K562 (cell line): Measurements from ENCODE around the gene KCNA2. TPM values are rescaled to one million over a fixed set of nuclear protein-coding genes. Genes with fewer than 3 reads are reported as not detected.

Experiments used
- CBX8 ChIP-seq: fragments of 200-600 bp; sonication (generic); IDR thresholded peaks from 2 replicates; pipeline ENCODE4 v1.6.1; 2012; ENCODE audit warnings: borderline replicate concordance, mixed run types, low read depth, mild to moderate bottlenecking, moderate library complexity, mixed read lengths, low read length, control low read depth, inconsistent platforms; ENCODE audit not compliant: poor library complexity, severe bottlenecking; ENCODE audit errors: extremely low read depth
- HMG20A ChIP-seq: fragments of 450-650 bp; formaldehyde crosslinking; conservative IDR thresholded peaks from 2 replicates; pipeline ENCODE4 v1.4.0; 2020; ENCODE audit warnings: mild to moderate bottlenecking, mixed read lengths
- KHSRP ChIP-seq: fragments of 450-650 bp; IDR thresholded peaks from 2 replicates; pipeline ENCODE4 v1.6.1; 2017
- L3MBTL2 ChIP-seq: fragments of 450-650 bp; IDR thresholded peaks from 2 replicates; pipeline ENCODE4 v1.6.1; 2016; ENCODE audit warnings: mild to moderate bottlenecking, moderate library complexity
- PHB ChIP-seq: fragments of 250-450 bp; sonication (Bioruptor Pico); IDR thresholded peaks from 2 replicates; pipeline ENCODE4 v1.5.0; 2021
- ZKSCAN3 ChIP-seq: fragments of 250-450 bp; sonication (Bioruptor Pico); IDR thresholded peaks from 2 replicates; pipeline ENCODE4 v1.4.0; 2020
- ZNF134 ChIP-seq: fragments of 250-450 bp; sonication (Bioruptor Pico); conservative IDR thresholded peaks from 2 replicates; pipeline ENCODE4 v1.4.0; 2020
- ZNF324 ChIP-seq: fragments of 250-450 bp; sonication (Bioruptor Pico); IDR thresholded peaks from 2 replicates; pipeline ENCODE4 v1.4.0; 2020; ENCODE audit warnings: mild to moderate bottlenecking
- polyA plus RNA-seq, 8 experiments: library from polyadenylated mRNA; depleted of rRNA in 4 of 8; stranded (reverse) in 5 of 8; unstranded in 3 of 8; fragments of >200 nt; fragmentation: Nextera tagmentation in 2 of 8; fragmentation: Illumina TruSeq in 1 of 8; extraction: Ambion mirVana in 2 of 8; extraction: Trizol in 1 of 8; gene quantifications; 2 replicates each; pipeline versions ENCODE4 v1.2.1 to v1.2.3, GENCODE V29; 2011 to 2014; ENCODE audit warnings: inconsistent platforms in 1 of 8, missing spikeins in 1 of 8
- total RNA-seq, 7 experiments: library from RNA; depleted of rRNA in 6 of 7; stranded (reverse); fragments of >200 nt in 6 of 7; fragmentation: Illumina TruSeq in 2 of 7; extraction: Trizol in 2 of 7; gene quantifications; 2 replicates each; pipeline versions ENCODE4 v1.2.1 to v1.2.3, GENCODE V29; 2011 to 2021; ENCODE audit warnings: low replicate concordance in 1 of 7
- TF ChIP-seq, protein P1 (sequence below): IDR thresholded peaks from 2 replicates; pipeline ENCODE4 v1.6.1; 2014; ENCODE audit warnings: antibody characterized with exemption
- TF ChIP-seq, protein P2 (sequence below): sonication (generic); formaldehyde crosslinking; IDR thresholded peaks from 2 replicates; pipeline ENCODE4 v1.8.0; 2022; ENCODE audit warnings: mild to moderate bottlenecking, missing genetic modification reagents
- TF ChIP-seq, protein P3 (sequence below), 2 experiments: fragments of 250-450 bp in 1 of 2; fragments of 450-650 bp in 1 of 2; sonication (Bioruptor Pico) in 1 of 2; IDR thresholded peaks; 2 replicates each; pipeline versions ENCODE4 v1.6.1 to v1.8.0; 2016 to 2021; ENCODE audit warnings: mild to moderate bottlenecking in 2 of 2, moderate library complexity in 2 of 2, missing compliant biosample characterization in 1 of 2, missing genetic modification characterization in 1 of 2

KCNA2 gene
- total and polyA plus RNA-seq, 9 of the 15 experiments (the other 6 are each of a cell fraction or from before 2014, with no cell fraction given): not detected

DNA sequence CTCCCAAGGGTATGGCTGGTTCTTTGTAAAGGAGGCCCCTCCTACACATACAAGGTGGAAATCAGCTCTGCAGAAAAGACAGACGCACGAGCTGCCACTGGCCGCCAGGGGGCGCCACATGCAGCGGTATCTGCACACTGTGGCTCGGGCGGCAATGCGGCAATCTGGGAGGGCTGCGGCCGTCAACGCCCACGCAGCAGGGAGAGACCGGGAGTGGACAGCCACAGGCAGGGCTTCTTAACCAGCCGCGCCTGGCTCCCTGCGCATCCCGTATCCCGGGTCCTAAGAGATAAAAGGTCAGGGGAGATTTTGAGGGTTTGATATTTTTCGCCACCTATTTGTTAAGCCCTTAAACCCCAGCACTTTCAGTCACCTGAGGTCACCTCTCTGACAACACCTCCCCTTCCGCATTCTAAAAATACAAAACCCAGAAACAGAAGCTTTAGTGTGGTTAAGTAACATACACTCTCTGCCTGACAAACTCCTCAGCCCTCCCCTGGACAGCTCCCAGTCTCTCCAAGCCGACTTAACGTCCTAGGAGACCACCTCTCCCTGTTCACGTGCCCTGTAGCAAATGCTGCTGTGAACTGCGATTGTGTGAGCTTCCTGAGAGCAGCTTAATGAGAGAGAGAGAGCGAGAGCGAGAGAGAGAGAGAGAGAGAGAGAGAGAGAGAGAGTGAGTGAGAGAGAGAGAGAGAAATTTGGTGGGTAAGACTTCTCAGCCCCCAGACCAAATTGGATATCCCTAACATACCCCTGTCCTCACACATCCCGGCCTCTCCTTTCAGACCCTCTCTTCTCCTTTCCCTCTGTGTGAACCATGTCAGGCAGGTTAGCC lies 13.5 kb upstream of the KCNA2 start (continued):
- TF ChIP-seq, protein P1, sequence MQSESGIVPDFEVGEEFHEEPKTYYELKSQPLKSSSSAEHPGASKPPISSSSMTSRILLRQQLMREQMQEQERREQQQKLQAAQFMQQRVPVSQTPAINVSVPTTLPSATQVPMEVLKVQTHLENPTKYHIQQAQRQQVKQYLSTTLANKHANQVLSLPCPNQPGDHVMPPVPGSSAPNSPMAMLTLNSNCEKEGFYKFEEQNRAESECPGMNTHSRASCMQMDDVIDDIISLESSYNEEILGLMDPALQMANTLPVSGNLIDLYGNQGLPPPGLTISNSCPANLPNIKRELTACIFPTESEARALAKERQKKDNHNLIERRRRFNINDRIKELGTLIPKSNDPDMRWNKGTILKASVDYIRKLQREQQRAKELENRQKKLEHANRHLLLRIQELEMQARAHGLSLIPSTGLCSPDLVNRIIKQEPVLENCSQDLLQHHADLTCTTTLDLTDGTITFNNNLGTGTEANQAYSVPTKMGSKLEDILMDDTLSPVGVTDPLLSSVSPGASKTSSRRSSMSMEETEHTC: no peak
- TF ChIP-seq KHSRP: no peak
- TF ChIP-seq ZNF134 (CRISPR knock-in tag): no peak
- TF ChIP-seq CBX8: no peak
- TF ChIP-seq, protein P2, sequence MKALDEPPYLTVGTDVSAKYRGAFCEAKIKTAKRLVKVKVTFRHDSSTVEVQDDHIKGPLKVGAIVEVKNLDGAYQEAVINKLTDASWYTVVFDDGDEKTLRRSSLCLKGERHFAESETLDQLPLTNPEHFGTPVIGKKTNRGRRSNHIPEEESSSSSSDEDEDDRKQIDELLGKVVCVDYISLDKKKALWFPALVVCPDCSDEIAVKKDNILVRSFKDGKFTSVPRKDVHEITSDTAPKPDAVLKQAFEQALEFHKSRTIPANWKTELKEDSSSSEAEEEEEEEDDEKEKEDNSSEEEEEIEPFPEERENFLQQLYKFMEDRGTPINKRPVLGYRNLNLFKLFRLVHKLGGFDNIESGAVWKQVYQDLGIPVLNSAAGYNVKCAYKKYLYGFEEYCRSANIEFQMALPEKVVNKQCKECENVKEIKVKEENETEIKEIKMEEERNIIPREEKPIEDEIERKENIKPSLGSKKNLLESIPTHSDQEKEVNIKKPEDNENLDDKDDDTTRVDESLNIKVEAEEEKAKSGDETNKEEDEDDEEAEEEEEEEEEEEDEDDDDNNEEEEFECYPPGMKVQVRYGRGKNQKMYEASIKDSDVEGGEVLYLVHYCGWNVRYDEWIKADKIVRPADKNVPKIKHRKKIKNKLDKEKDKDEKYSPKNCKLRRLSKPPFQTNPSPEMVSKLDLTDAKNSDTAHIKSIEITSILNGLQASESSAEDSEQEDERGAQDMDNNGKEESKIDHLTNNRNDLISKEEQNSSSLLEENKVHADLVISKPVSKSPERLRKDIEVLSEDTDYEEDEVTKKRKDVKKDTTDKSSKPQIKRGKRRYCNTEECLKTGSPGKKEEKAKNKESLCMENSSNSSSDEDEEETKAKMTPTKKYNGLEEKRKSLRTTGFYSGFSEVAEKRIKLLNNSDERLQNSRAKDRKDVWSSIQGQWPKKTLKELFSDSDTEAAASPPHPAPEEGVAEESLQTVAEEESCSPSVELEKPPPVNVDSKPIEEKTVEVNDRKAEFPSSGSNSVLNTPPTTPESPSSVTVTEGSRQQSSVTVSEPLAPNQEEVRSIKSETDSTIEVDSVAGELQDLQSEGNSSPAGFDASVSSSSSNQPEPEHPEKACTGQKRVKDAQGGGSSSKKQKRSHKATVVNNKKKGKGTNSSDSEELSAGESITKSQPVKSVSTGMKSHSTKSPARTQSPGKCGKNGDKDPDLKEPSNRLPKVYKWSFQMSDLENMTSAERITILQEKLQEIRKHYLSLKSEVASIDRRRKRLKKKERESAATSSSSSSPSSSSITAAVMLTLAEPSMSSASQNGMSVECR (CRISPR knock-in tag): 0 out of 2 replicates have a peak, but pooled peaks have one; percentile 35
- TF ChIP-seq PHB (CRISPR knock-in tag): no peak
- TF ChIP-seq ZNF324: no peak
- TF ChIP-seq HMG20A (CRISPR knock-in tag): no peak
- peak; percentile 66; the same call in 1 of the 2 replicates for TF ChIP-seq L3MBTL2
- TF ChIP-seq, protein P3, sequence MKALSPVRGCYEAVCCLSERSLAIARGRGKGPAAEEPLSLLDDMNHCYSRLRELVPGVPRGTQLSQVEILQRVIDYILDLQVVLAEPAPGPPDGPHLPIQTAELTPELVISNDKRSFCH (CRISPR knock-in tag; IDR thresholded peaks at IDR 0.05): no peak
- TF ChIP-seq, protein P3 (tag; IDR thresholded peaks at IDR 0.05): peak; percentile 56; the same call in 1 of the 2 replicates
- TF ChIP-seq ZKSCAN3 (CRISPR knock-in tag): no peak
